Measurements from ENCODE around the gene WDR7.

The WDR7 gene

GRCh38 chr18:56789889-56790180, 138.7 kb downstream of the WDR7 start:
- Histone ChIP-seq H3K36me3 (ENCODE audit: insufficient read depth) (no peaks in the 10 kb centered on the region), H3K4me2 (no peak overlapping the region), H2AFZ (ENCODE audit: low read depth) (no peak overlapping the region), H3K4me1 (ENCODE audit: low read depth, poor library complexity, severe bottlenecking) (no peaks in the 10 kb centered on the region), H4K20me1 (ENCODE audit: insufficient read depth) (no peaks in the 10 kb centered on the region), H3K79me2 (ENCODE audit: insufficient read depth, low read depth) (no peaks in the 10 kb centered on the region), H3K27me3 (ENCODE audit: insufficient read depth, low read depth) (no peaks in the 10 kb centered on the region), H3K4me3 (IDR thresholded peaks at IDR 0.05; ENCODE audit: insufficient read depth, low read depth, low read length) (no peak overlapping the region), H3K27ac (no peak overlapping the region), H3K9ac (no peak overlapping the region)
- TF ChIP-seq CTCF (conservative IDR thresholded peaks at IDR 0.05; ENCODE audit: low read depth, low read length) = peak; percentile 63; the same call in 1 of the 2 replicates

- Histone ChIP-seq H3K4me2 (no peak overlapping the region), H3K79me2 (ENCODE audit: insufficient read depth, low read depth) (no peaks in the 10 kb centered on the region), H3K4me1 (ENCODE audit: low read depth, poor library complexity, severe bottlenecking) (no peaks in the 10 kb centered on the region), H3K36me3 (ENCODE audit: insufficient read depth) (no peaks in the 10 kb centered on the region), H3K9ac (no peak overlapping the region), H3K27ac (no peak overlapping the region), H3K4me3 (IDR thresholded peaks at IDR 0.05; ENCODE audit: insufficient read depth, low read depth, low read length) (no peak overlapping the region), H3K27me3 (ENCODE audit: insufficient read depth, low read depth) (no peaks in the 10 kb centered on the region), H4K20me1 (ENCODE audit: insufficient read depth) (no peaks in the 10 kb centered on the region), H2AFZ (ENCODE audit: low read depth) (no peak overlapping the region)
- TF ChIP-seq CTCF (conservative IDR thresholded peaks at IDR 0.05; ENCODE audit: low read depth, low read length) = no peak
These were observed 144.2 kb downstream of the WDR7 start for GRCh38 chr18:56795381-56795780.

GRCh38 chr18:56799756-56800155, 148.6 kb downstream of the WDR7 start:
- no peak overlapping the region for H3K9ac ChIP-seq
- TF ChIP-seq CTCF (conservative IDR thresholded peaks at IDR 0.05; ENCODE audit: low read depth, low read length) = no peak
- H3K36me3 ChIP-seq (ENCODE audit: insufficient read depth) = no peaks in the 10 kb centered on the region
- no peaks in the 10 kb centered on the region for H3K4me1 ChIP-seq (ENCODE audit: low read depth, poor library complexity, severe bottlenecking)
- H3K4me3 ChIP-seq (IDR thresholded peaks at IDR 0.05; ENCODE audit: insufficient read depth, low read depth, low read length) = no peak overlapping the region
- no peaks in the 10 kb centered on the region for H3K27me3 ChIP-seq (ENCODE audit: insufficient read depth, low read depth)
- no peak overlapping the region for H3K27ac ChIP-seq
- no peak overlapping the region for H2AFZ ChIP-seq (ENCODE audit: low read depth)
- H4K20me1 ChIP-seq (ENCODE audit: insufficient read depth) = no peaks in the 10 kb centered on the region; the same call in 1 of the 2 replicates
- H3K79me2 ChIP-seq (ENCODE audit: insufficient read depth, low read depth) = no peaks in the 10 kb centered on the region
- H3K4me2 ChIP-seq = no peak overlapping the region

DNA sequence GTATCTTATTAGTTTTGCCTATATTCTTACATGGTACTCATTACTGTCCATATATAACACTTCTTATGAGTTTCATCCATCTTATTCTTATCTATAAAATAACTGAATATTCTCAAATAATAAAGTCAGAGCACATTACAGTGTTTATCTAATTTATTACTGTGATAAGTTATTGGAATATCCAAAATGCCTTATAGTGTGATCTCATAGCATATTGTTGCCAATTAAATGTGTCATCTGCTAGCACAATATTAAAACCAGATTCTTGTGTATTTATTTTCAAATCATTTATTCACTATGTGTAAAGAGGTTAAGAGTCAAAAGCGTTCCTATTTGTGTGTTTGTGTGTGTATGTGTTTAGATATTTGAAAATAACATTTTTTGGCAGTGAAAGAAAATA, 151.9 kb downstream of the WDR7 start:
- H3K79me2 ChIP-seq (ENCODE audit: insufficient read depth, low read depth) = no peaks in the 10 kb centered on the region
- no peak overlapping the region for H3K4me2 ChIP-seq
- no peak for TF ChIP-seq CTCF (conservative IDR thresholded peaks at IDR 0.05; ENCODE audit: low read depth, low read length)

More for the DNA sequence above, 151.9 kb downstream of the WDR7 start:
- H2AFZ ChIP-seq (ENCODE audit: low read depth) = no peak overlapping the region; the same call in 1 of the 2 replicates
- H3K4me3 ChIP-seq (IDR thresholded peaks at IDR 0.05; ENCODE audit: insufficient read depth, low read depth, low read length) = no peak overlapping the region
- no peaks in the 10 kb centered on the region for H3K27me3 ChIP-seq (ENCODE audit: insufficient read depth, low read depth)
- H3K4me1 ChIP-seq (ENCODE audit: low read depth, poor library complexity, severe bottlenecking) = peaks cover 4% of the 10 kb centered on the region
- H3K36me3 ChIP-seq (ENCODE audit: insufficient read depth) = no peaks in the 10 kb centered on the region
- no peak overlapping the region for H3K27ac ChIP-seq
- H4K20me1 ChIP-seq (ENCODE audit: insufficient read depth) = no peaks in the 10 kb centered on the region; the same call in 1 of the 2 replicates
- no peak overlapping the region for H3K9ac ChIP-seq
